ENCODE results near the gene MAP2K5.

DNA sequence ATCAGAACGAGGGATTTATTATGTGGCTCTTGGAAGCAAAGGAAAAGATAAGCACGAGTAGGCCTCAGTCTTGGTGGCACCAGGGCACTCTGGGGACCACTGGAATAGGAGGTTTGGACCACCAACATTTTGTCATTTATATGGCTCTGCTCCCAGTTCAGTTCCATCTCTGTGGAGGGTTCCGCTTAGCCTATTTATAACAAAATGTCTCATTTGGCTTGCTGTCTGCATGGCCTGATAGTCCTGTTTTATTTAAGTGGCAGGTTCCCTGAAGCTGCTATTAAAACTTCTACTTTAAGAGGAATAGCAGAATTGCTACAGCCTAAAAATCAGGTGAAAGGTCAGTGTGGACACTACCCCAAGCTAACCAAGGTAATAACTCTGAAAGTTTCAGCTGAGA, 27.2 kb downstream of the MAP2K5 start:
- TF ChIP-seq, protein P1, sequence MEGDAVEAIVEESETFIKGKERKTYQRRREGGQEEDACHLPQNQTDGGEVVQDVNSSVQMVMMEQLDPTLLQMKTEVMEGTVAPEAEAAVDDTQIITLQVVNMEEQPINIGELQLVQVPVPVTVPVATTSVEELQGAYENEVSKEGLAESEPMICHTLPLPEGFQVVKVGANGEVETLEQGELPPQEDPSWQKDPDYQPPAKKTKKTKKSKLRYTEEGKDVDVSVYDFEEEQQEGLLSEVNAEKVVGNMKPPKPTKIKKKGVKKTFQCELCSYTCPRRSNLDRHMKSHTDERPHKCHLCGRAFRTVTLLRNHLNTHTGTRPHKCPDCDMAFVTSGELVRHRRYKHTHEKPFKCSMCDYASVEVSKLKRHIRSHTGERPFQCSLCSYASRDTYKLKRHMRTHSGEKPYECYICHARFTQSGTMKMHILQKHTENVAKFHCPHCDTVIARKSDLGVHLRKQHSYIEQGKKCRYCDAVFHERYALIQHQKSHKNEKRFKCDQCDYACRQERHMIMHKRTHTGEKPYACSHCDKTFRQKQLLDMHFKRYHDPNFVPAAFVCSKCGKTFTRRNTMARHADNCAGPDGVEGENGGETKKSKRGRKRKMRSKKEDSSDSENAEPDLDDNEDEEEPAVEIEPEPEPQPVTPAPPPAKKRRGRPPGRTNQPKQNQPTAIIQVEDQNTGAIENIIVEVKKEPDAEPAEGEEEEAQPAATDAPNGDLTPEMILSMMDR (IDR thresholded peaks at IDR 0.05; ENCODE audit: low read length) = no peak
- no peak for TF ChIP-seq EZH2 (IDR thresholded peaks at IDR 0.05; ENCODE audit: borderline replicate concordance, low read length)

Measured in OCI-LY1 (cell line).